Activated naive CD4-positive, alpha-beta T cell treated with anti-CD3 and anti-CD28 coated beads for 36 hours (primary cell): ENCODE results near the gene HDAC7. TPM values are rescaled to one million over a fixed set of nuclear protein-coding genes. Genes with fewer than 3 reads are reported as not detected.

Source experiments
- CTCF ChIA-PET: fragments of 350-600 bp; sonication (Branson Sonifier 250); formaldehyde crosslinking; loops from one replicate; lab custom pipeline; 2021; ENCODE audit warnings: antibody characterized with exemption; lab: Charles Lee
- DNase-seq: peaks from one replicate; pipeline ENCODE4 v3.0.0-alpha.2; 2020
- H3K27ac Mint-ChIP-seq: one replicate; pipeline ENCODE4 v1.8.0; 2021; ENCODE audit warnings: mild to moderate bottlenecking, mixed read lengths
- H3K27me3 Mint-ChIP-seq: one replicate; pipeline ENCODE4 v1.8.0; 2021; ENCODE audit warnings: low read depth, mixed read lengths
- H3K36me3 Mint-ChIP-seq: one replicate; pipeline ENCODE4 v1.8.0; 2021; ENCODE audit warnings: low read depth, mixed read lengths
- H3K4me1 Mint-ChIP-seq: one replicate; pipeline ENCODE4 v1.8.0; 2021; ENCODE audit warnings: low read depth, mixed read lengths
- H3K4me3 Mint-ChIP-seq: one replicate; pipeline ENCODE4 v1.8.0; 2021; ENCODE audit warnings: mild to moderate bottlenecking, moderate library complexity, mixed read lengths
- H3K9me3 Mint-ChIP-seq: one replicate; pipeline ENCODE4 v1.8.0; 2021; ENCODE audit warnings: mixed read lengths
- intact Hi-C: fragments of 100-400 bp; cut with micrococcal nuclease; formaldehyde crosslinking; loops from one replicate; pipeline ENCODE4 v1.15.1; 2023
- total RNA-seq, 2 experiments: library from RNA; stranded (reverse); gene quantifications; one replicate each; pipeline ENCODE4 v1.2.3, GENCODE V29; 2021

The HDAC7 gene
- total RNA-seq, 2 experiments from 2014 or later, result 272 to 289 TPM

- no peak overlapping the region for H3K4me3 Mint-ChIP-seq
- DNase-seq, result peak; percentile 77
Observed at GRCh38 chr12:47837190-47838171, 17.8 kb upstream of the HDAC7 start.

GRCh38 chr12:47835831-47836155 is 16.1 kb upstream of the HDAC7 start:
- H3K36me3 Mint-ChIP-seq, result no peaks in the 10 kb centered on the region
- intact Hi-C loops, result loop anchor here (2.0 to 5.0 kb wide), 2 partner anchors 127 to 803 kb away; partner anchors contain the start of gene TMEM106C
- no peak for DNase-seq
- H3K4me1 Mint-ChIP-seq, result peaks cover 70% of the 10 kb centered on the region
- peak overlapping the region; percentile 70 for H3K27ac Mint-ChIP-seq
- H3K4me3 Mint-ChIP-seq, result no peak overlapping the region
- no peaks in the 10 kb centered on the region for H3K9me3 Mint-ChIP-seq
- no peaks in the 10 kb centered on the region for H3K27me3 Mint-ChIP-seq
- CTCF ChIA-PET, result interaction anchor here (0.6 to 22.0 kb wide), 8 partner anchors 18 to 121 kb away, joined by 3 to 848 read pairs (median 40); partner anchors contain the start of genes HDAC7, RAPGEF3 and SLC48A1

More at GRCh38 chr12:47837190-47838171, 17.8 kb upstream of the HDAC7 start:
- no peaks in the 10 kb centered on the region for H3K9me3 Mint-ChIP-seq
- no peaks in the 10 kb centered on the region for H3K36me3 Mint-ChIP-seq
- H3K27me3 Mint-ChIP-seq, result no peaks in the 10 kb centered on the region
- intact Hi-C loops, result loop anchor here (1.0 to 5.0 kb wide), 12 partner anchors 18 to 805 kb away; partner anchors contain the start of genes HDAC7 and TMEM106C
- CTCF ChIA-PET, result interaction anchor here (0.8 to 22.0 kb wide), 25 partner anchors 8 to 122 kb away, joined by 3 to 848 read pairs (median 9); partner anchors contain the start of genes ENDOU, HDAC7, RAPGEF3 and SLC48A1
- peaks cover 61% of the 10 kb centered on the region for H3K4me1 Mint-ChIP-seq
- H3K27ac Mint-ChIP-seq, result peak overlapping the region; percentile 69

GRCh38 chr12:47835006-47835830 is 15.5 kb upstream of the HDAC7 start:
- peak overlapping the region; percentile 70 for H3K27ac Mint-ChIP-seq
- no peak for DNase-seq
- H3K27me3 Mint-ChIP-seq, result no peaks in the 10 kb centered on the region
- intact Hi-C loops, result loop anchor here (5.0 kb wide), 1 partner anchor 803 kb away; no protein-coding TSS in a partner anchor
- peaks cover 76% of the 10 kb centered on the region for H3K4me1 Mint-ChIP-seq
- no peaks in the 10 kb centered on the region for H3K36me3 Mint-ChIP-seq
- H3K4me3 Mint-ChIP-seq, result no peak overlapping the region
- CTCF ChIA-PET, result interaction anchor here (0.6 to 22.0 kb wide), 9 partner anchors 18 to 120 kb away, joined by 3 to 848 read pairs (median 6); partner anchors contain the start of genes HDAC7, RAPGEF3 and SLC48A1
- H3K9me3 Mint-ChIP-seq, result no peaks in the 10 kb centered on the region

- H3K4me3 Mint-ChIP-seq, result peak overlapping the region; percentile 82
- intact Hi-C loops, result loop anchor here (5.0 kb wide), 1 partner anchor 612 kb away; no protein-coding TSS in a partner anchor
- CTCF ChIA-PET, result interaction anchor here (0.8 to 22.0 kb wide), 9 partner anchors 10 to 120 kb away, joined by 3 to 848 read pairs (median 4); partner anchors contain the start of genes HDAC7 and SLC48A1
- peak overlapping the region; percentile 98 for H3K27ac Mint-ChIP-seq
- no peaks in the 10 kb centered on the region for H3K27me3 Mint-ChIP-seq
- H3K4me1 Mint-ChIP-seq, result peaks cover 81% of the 10 kb centered on the region
- no peaks in the 10 kb centered on the region for H3K9me3 Mint-ChIP-seq
- H3K36me3 Mint-ChIP-seq, result no peaks in the 10 kb centered on the region
- no peak for DNase-seq
Observed at GRCh38 chr12:47834199-47834903, 14.6 kb upstream of the HDAC7 start.

GRCh38 chr12:47833591-47834012 is 13.9 kb upstream of the HDAC7 start:
- H3K4me1 Mint-ChIP-seq, result peaks cover 87% of the 10 kb centered on the region
- H3K9me3 Mint-ChIP-seq, result no peaks in the 10 kb centered on the region
- DNase-seq, result no peak
- peak overlapping the region; percentile 98 for H3K27ac Mint-ChIP-seq
- no peaks in the 10 kb centered on the region for H3K36me3 Mint-ChIP-seq
- peak overlapping the region; percentile 82 for H3K4me3 Mint-ChIP-seq
- CTCF ChIA-PET, result interaction anchor here (0.9 to 22.0 kb wide), 8 partner anchors 9 to 119 kb away, joined by 3 to 848 read pairs (median 6); partner anchors contain the start of genes HDAC7 and SLC48A1
- H3K27me3 Mint-ChIP-seq, result no peaks in the 10 kb centered on the region
- intact Hi-C loops, result loop anchor here (5.0 kb wide), 1 partner anchor 611 kb away; no protein-coding TSS in a partner anchor

- peak; percentile 93 for DNase-seq
- Mint-ChIP-seq H3K9me3 (no peaks in the 10 kb centered on the region), H3K4me3 (peak overlapping the region; percentile 82), H3K27me3 (no peaks in the 10 kb centered on the region), H3K27ac (peak overlapping the region; percentile 98), H3K36me3 (no peaks in the 10 kb centered on the region), H3K4me1 (peaks cover 84% of the 10 kb centered on the region)
- CTCF ChIA-PET, result interaction anchor here (0.8 to 22.0 kb wide), 8 partner anchors 8 to 125 kb away, joined by 3 to 848 read pairs (median 7); partner anchors contain the start of genes HDAC7 and SLC48A1
- intact Hi-C loops, result loop anchor here (1.0 to 5.0 kb wide), 9 partner anchors 8 to 610 kb away; partner anchors contain the start of genes ASB8 and RPAP3
Observed at GRCh38 chr12:47832263-47832933, 12.7 kb upstream of the HDAC7 start.

GRCh38 chr12:47829584-47829983 is 9.9 kb upstream of the HDAC7 start:
- Mint-ChIP-seq H3K4me1 (peaks cover 86% of the 10 kb centered on the region), H3K27me3 (no peaks in the 10 kb centered on the region), H3K36me3 (no peaks in the 10 kb centered on the region), H3K4me3 (peak overlapping the region; percentile 63), H3K9me3 (no peaks in the 10 kb centered on the region), H3K27ac (peak overlapping the region; percentile 86)
- CTCF ChIA-PET, result interaction anchor here (0.8 to 22.0 kb wide), 6 partner anchors 8 to 134 kb away, joined by 3 to 848 read pairs (median 6); partner anchors contain the start of genes HDAC7, SLC48A1 and TMEM106C
- intact Hi-C loops, result no loop called here
- DNase-seq, result no peak

- Mint-ChIP-seq H3K4me1 (peaks cover 86% of the 10 kb centered on the region), H3K36me3 (no peaks in the 10 kb centered on the region), H3K4me3 (peak overlapping the region; percentile 63), H3K27ac (peak overlapping the region; percentile 86), H3K9me3 (no peaks in the 10 kb centered on the region), H3K27me3 (no peaks in the 10 kb centered on the region)
- intact Hi-C loops, result no loop called here
- peak; percentile 63 for DNase-seq
- CTCF ChIA-PET, result interaction anchor here (0.8 to 22.0 kb wide), 6 partner anchors 9 to 134 kb away, joined by 3 to 848 read pairs (median 6); partner anchors contain the start of genes HDAC7, SLC48A1 and TMEM106C
Observed at GRCh38 chr12:47828976-47829482, 9.3 kb upstream of the HDAC7 start.

GRCh38 chr12:47828008-47828975 is 8.6 kb upstream of the HDAC7 start:
- intact Hi-C loops, result no loop called here
- no peaks in the 10 kb centered on the region for H3K9me3 Mint-ChIP-seq
- H3K36me3 Mint-ChIP-seq, result no peaks in the 10 kb centered on the region
- no peaks in the 10 kb centered on the region for H3K27me3 Mint-ChIP-seq
- H3K4me3 Mint-ChIP-seq, result no peak overlapping the region
- H3K4me1 Mint-ChIP-seq, result peaks cover 86% of the 10 kb centered on the region
- H3K27ac Mint-ChIP-seq, result peak overlapping the region; percentile 86
- peak; percentile 4 for DNase-seq
- CTCF ChIA-PET, result interaction anchor here (0.8 to 22.0 kb wide), 7 partner anchors 10 to 135 kb away, joined by 3 to 848 read pairs (median 9); partner anchors contain the start of genes HDAC7, SLC48A1 and TMEM106C
